ENCODE measurements around the gene BRINP3.
A peak's percentile ranks its signal among the peaks of the same experiment; 100 is the strongest.

The BRINP3 gene

GRCh38 chr1:190377294-190377693 is 100.4 kb downstream of the BRINP3 start:
- H3K4me3 ChIP-seq (ENCODE audit: low read depth, low read length), result no peak overlapping the region
- TF ChIP-seq, protein P1, sequence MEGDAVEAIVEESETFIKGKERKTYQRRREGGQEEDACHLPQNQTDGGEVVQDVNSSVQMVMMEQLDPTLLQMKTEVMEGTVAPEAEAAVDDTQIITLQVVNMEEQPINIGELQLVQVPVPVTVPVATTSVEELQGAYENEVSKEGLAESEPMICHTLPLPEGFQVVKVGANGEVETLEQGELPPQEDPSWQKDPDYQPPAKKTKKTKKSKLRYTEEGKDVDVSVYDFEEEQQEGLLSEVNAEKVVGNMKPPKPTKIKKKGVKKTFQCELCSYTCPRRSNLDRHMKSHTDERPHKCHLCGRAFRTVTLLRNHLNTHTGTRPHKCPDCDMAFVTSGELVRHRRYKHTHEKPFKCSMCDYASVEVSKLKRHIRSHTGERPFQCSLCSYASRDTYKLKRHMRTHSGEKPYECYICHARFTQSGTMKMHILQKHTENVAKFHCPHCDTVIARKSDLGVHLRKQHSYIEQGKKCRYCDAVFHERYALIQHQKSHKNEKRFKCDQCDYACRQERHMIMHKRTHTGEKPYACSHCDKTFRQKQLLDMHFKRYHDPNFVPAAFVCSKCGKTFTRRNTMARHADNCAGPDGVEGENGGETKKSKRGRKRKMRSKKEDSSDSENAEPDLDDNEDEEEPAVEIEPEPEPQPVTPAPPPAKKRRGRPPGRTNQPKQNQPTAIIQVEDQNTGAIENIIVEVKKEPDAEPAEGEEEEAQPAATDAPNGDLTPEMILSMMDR (IDR thresholded peaks at IDR 0.05; ENCODE audit: low read depth, low read length, missing control alignments), result no peak
- DNase-seq (ENCODE audit: low read depth), result no peak

DNA sequence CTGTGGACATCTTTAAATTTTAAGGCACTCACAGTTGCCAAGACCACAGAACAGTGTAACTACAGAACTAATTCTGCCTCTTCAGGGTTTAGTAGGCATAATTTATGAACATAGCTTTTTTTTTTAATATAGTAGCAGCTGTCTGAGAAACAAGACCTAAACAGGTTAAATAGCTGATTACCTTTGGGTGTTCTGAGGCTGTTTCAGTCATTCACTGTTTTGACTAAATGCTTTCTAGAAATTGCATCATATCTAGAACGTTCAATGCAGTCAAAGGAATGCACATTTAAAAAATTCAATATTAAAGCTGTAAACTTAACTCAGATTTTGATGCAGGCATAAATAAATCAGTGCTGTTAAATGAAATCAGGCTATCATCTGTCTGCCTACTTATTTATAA is 101.6 kb downstream of the BRINP3 start:
- H3K4me3 ChIP-seq (ENCODE audit: low read depth, low read length), result no peak overlapping the region
- no peak for DNase-seq (ENCODE audit: low read depth)
- TF ChIP-seq, protein P1 (IDR thresholded peaks at IDR 0.05; ENCODE audit: low read depth, low read length, missing control alignments), result no peak

- DNase-seq (ENCODE audit: low read depth), result peak; percentile 4
- no peak overlapping the region for H3K4me3 ChIP-seq (ENCODE audit: low read depth, low read length)
- TF ChIP-seq, protein P1 (IDR thresholded peaks at IDR 0.05; ENCODE audit: low read depth, low read length, missing control alignments), result peak; percentile 61
Observed at GRCh38 chr1:190373705-190374336, 103.8 kb downstream of the BRINP3 start.

DNA sequence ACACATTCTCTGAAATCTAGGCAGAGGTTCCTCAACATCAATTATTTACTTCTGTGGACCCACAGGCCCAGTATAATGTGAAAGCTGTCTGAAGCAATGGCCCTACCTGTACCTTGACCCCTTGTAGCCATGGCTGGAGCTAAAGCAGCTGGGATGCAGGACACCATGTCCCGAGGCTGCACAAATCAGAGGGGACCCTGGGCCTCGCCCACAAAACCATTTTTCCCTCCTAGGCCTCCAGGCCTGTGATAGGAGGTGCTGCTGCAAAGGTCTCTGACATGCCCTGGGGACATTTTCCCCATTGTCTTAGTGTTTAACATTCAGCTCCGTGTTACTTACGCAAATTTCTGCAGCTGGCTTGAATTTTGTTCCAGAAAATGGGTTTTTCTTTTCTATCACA is 110.5 kb downstream of the BRINP3 start:
- TF ChIP-seq, protein P1 (IDR thresholded peaks at IDR 0.05; ENCODE audit: low read depth, low read length, missing control alignments), result no peak
- no peak overlapping the region for H3K4me3 ChIP-seq (ENCODE audit: low read depth, low read length)
- DNase-seq (ENCODE audit: low read depth), result no peak

GRCh38 chr1:190365283-190365682 is 112.4 kb downstream of the BRINP3 start:
- H3K4me3 ChIP-seq (ENCODE audit: low read depth, low read length), result no peak overlapping the region
- TF ChIP-seq, protein P1 (IDR thresholded peaks at IDR 0.05; ENCODE audit: low read depth, low read length, missing control alignments), result no peak
- no peak for DNase-seq (ENCODE audit: low read depth)

- no peak for DNase-seq (ENCODE audit: low read depth)
- H3K4me3 ChIP-seq (ENCODE audit: low read depth, low read length), result no peak overlapping the region
- TF ChIP-seq, protein P1 (IDR thresholded peaks at IDR 0.05; ENCODE audit: low read depth, low read length, missing control alignments), result no peak
Observed at GRCh38 chr1:190353538-190354101, 124.0 kb downstream of the BRINP3 start.

DNA sequence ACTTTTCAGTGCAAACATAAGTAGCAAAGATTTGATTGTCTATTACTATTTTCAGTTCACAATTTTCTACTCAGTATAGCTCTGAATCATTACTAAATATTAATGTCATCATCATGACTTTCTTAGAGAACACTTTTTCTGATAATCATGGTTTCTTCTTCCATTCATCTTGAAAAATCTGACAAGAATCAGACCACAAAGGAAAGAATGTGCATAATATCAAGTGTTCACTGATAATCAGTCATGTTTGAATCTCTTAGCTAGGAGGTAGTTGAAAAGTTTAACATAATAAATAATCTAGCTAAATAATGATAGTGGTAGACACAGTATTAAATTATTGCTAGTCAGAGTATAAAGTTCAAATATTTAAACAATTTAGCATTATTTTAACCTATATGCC is 133.2 kb downstream of the BRINP3 start:
- TF ChIP-seq, protein P1 (IDR thresholded peaks at IDR 0.05; ENCODE audit: low read depth, low read length, missing control alignments), result no peak
- DNase-seq (ENCODE audit: low read depth), result no peak
- no peak overlapping the region for H3K4me3 ChIP-seq (ENCODE audit: low read depth, low read length)

Data from GM12864 (cell line).